Measurements from ENCODE around the gene PDZRN3. TPM values are rescaled to one million over a fixed set of nuclear protein-coding genes. Genes with fewer than 3 reads are reported as not detected.

PDZRN3 gene
- total RNA-seq, 1 experiment from 2014 or later, result 17.5 TPM

- Histone ChIP-seq H4K20me1 (ENCODE audit: insufficient read depth, low read depth, low read length) (no peaks in the 10 kb centered on the region), H3K4me3 (ENCODE audit: low read length) (no peak overlapping the region), H3K79me2 (ENCODE audit: low read length) (no peaks in the 10 kb centered on the region), H3K4me1 (ENCODE audit: low read length) (no peaks in the 10 kb centered on the region), H3K36me3 (ENCODE audit: insufficient read depth, low read length) (no peaks in the 10 kb centered on the region), H3K27me3 (ENCODE audit: low read length) (0 out of 2 replicates have a peak, but pooled peaks cover 2% of the 10 kb centered on the region), H3K9ac (ENCODE audit: low read length) (no peak overlapping the region), H3K4me2 (ENCODE audit: low read depth, low read length, poor library complexity, severe bottlenecking) (no peak overlapping the region), H2AFZ (ENCODE audit: low read length) (no peak overlapping the region), H3K27ac (ENCODE audit: low read length) (no peak overlapping the region), H3K9me3 (ENCODE audit: low read length) (no peaks in the 10 kb centered on the region), H3K9me2 (replicated peaks; ENCODE audit: insufficient read depth, low read length) (no peaks in the 10 kb centered on the region)
- no peak for DNase-seq
Observed at GRCh38 chr3:73535931-73536330, 88.8 kb downstream of the PDZRN3 start.

- Histone ChIP-seq H3K36me3 (ENCODE audit: insufficient read depth, low read length) (no peaks in the 10 kb centered on the region), H4K20me1 (ENCODE audit: insufficient read depth, low read depth, low read length) (no peaks in the 10 kb centered on the region)
Observed at GRCh38 chr3:73535137-73535536, 89.6 kb downstream of the PDZRN3 start.

GRCh38 chr3:73530022-73530396 lies 94.7 kb downstream of the PDZRN3 start:
- Histone ChIP-seq H3K9me2 (replicated peaks; ENCODE audit: insufficient read depth, low read length) (no peaks in the 10 kb centered on the region), H3K36me3 (ENCODE audit: insufficient read depth, low read length) (no peaks in the 10 kb centered on the region), H3K27ac (ENCODE audit: low read length) (no peak overlapping the region), H3K4me3 (ENCODE audit: low read length) (no peak overlapping the region), H3K9ac (ENCODE audit: low read length) (no peak overlapping the region), H3K27me3 (ENCODE audit: low read length) (no peaks in the 10 kb centered on the region), H4K20me1 (ENCODE audit: insufficient read depth, low read depth, low read length) (no peaks in the 10 kb centered on the region), H3K4me1 (ENCODE audit: low read length) (peaks cover 3% of the 10 kb centered on the region; the same call in 1 of the 2 replicates), H3K4me2 (ENCODE audit: low read depth, low read length, poor library complexity, severe bottlenecking) (no peak overlapping the region), H3K9me3 (ENCODE audit: low read length) (no peaks in the 10 kb centered on the region), H2AFZ (ENCODE audit: low read length) (no peak overlapping the region), H3K79me2 (ENCODE audit: low read length) (no peaks in the 10 kb centered on the region)
- no peak for DNase-seq

More at GRCh38 chr3:73535137-73535536, 89.6 kb downstream of the PDZRN3 start:
- Histone ChIP-seq H2AFZ (ENCODE audit: low read length) (no peak overlapping the region), H3K9me3 (ENCODE audit: low read length) (no peaks in the 10 kb centered on the region), H3K9me2 (replicated peaks; ENCODE audit: insufficient read depth, low read length) (no peaks in the 10 kb centered on the region), H3K27me3 (ENCODE audit: low read length) (0 out of 2 replicates have a peak, but pooled peaks cover 2% of the 10 kb centered on the region), H3K79me2 (ENCODE audit: low read length) (no peaks in the 10 kb centered on the region), H3K9ac (ENCODE audit: low read length) (no peak overlapping the region), H3K27ac (ENCODE audit: low read length) (no peak overlapping the region), H3K4me3 (ENCODE audit: low read length) (no peak overlapping the region), H3K4me1 (ENCODE audit: low read length) (no peaks in the 10 kb centered on the region), H3K4me2 (ENCODE audit: low read depth, low read length, poor library complexity, severe bottlenecking) (no peak overlapping the region)
- DNase-seq, result no peak

- H3K9ac ChIP-seq (ENCODE audit: low read length), result no peak overlapping the region
- no peak for DNase-seq
- no peak overlapping the region for H2AFZ ChIP-seq (ENCODE audit: low read length)
- no peaks in the 10 kb centered on the region for H4K20me1 ChIP-seq (ENCODE audit: insufficient read depth, low read depth, low read length)
- H3K4me3 ChIP-seq (ENCODE audit: low read length), result no peak overlapping the region
- no peaks in the 10 kb centered on the region for H3K36me3 ChIP-seq (ENCODE audit: insufficient read depth, low read length)
- no peaks in the 10 kb centered on the region for H3K27me3 ChIP-seq (ENCODE audit: low read length)
- no peaks in the 10 kb centered on the region for H3K9me3 ChIP-seq (ENCODE audit: low read length)
- H3K9me2 ChIP-seq (replicated peaks; ENCODE audit: insufficient read depth, low read length), result no peaks in the 10 kb centered on the region
- H3K4me1 ChIP-seq (ENCODE audit: low read length), result peaks cover 3% of the 10 kb centered on the region; the same call in 1 of the 2 replicates
- no peak overlapping the region for H3K27ac ChIP-seq (ENCODE audit: low read length)
- H3K79me2 ChIP-seq (ENCODE audit: low read length), result no peaks in the 10 kb centered on the region
- H3K4me2 ChIP-seq (ENCODE audit: low read depth, low read length, poor library complexity, severe bottlenecking), result no peak overlapping the region
Observed at GRCh38 chr3:73529308-73530021, 95.3 kb downstream of the PDZRN3 start.

GRCh38 chr3:73525591-73525990 lies 99.2 kb downstream of the PDZRN3 start:
- DNase-seq, result no peak
- H3K79me2 ChIP-seq (ENCODE audit: low read length), result no peaks in the 10 kb centered on the region
- H3K4me3 ChIP-seq (ENCODE audit: low read length), result no peak overlapping the region

GRCh38 chr3:73523661-73524060 lies 101.1 kb downstream of the PDZRN3 start:
- Histone ChIP-seq H3K9me2 (replicated peaks; ENCODE audit: insufficient read depth, low read length) (no peaks in the 10 kb centered on the region), H3K79me2 (ENCODE audit: low read length) (no peaks in the 10 kb centered on the region), H3K27ac (ENCODE audit: low read length) (no peak overlapping the region), H3K27me3 (ENCODE audit: low read length) (no peaks in the 10 kb centered on the region), H3K4me3 (ENCODE audit: low read length) (no peak overlapping the region), H4K20me1 (ENCODE audit: insufficient read depth, low read depth, low read length) (no peaks in the 10 kb centered on the region), H3K4me2 (ENCODE audit: low read depth, low read length, poor library complexity, severe bottlenecking) (no peak overlapping the region), H3K9me3 (ENCODE audit: low read length) (no peaks in the 10 kb centered on the region), H3K9ac (ENCODE audit: low read length) (no peak overlapping the region), H3K4me1 (ENCODE audit: low read length) (no peaks in the 10 kb centered on the region), H2AFZ (ENCODE audit: low read length) (no peak overlapping the region), H3K36me3 (ENCODE audit: insufficient read depth, low read length) (no peaks in the 10 kb centered on the region)
- no peak for DNase-seq

More at GRCh38 chr3:73525591-73525990, 99.2 kb downstream of the PDZRN3 start:
- Histone ChIP-seq H3K36me3 (ENCODE audit: insufficient read depth, low read length) (no peaks in the 10 kb centered on the region), H3K9me2 (replicated peaks; ENCODE audit: insufficient read depth, low read length) (no peaks in the 10 kb centered on the region), H3K27ac (ENCODE audit: low read length) (no peak overlapping the region), H3K4me2 (ENCODE audit: low read depth, low read length, poor library complexity, severe bottlenecking) (no peak overlapping the region), H2AFZ (ENCODE audit: low read length) (no peak overlapping the region), H4K20me1 (ENCODE audit: insufficient read depth, low read depth, low read length) (no peaks in the 10 kb centered on the region), H3K27me3 (ENCODE audit: low read length) (no peaks in the 10 kb centered on the region), H3K4me1 (ENCODE audit: low read length) (peaks cover 3% of the 10 kb centered on the region; the same call in 1 of the 2 replicates), H3K9me3 (ENCODE audit: low read length) (no peaks in the 10 kb centered on the region), H3K9ac (ENCODE audit: low read length) (no peak overlapping the region)

- no peak overlapping the region for H3K9ac ChIP-seq (ENCODE audit: low read length)
- DNase-seq, result no peak
- H4K20me1 ChIP-seq (ENCODE audit: insufficient read depth, low read depth, low read length), result no peaks in the 10 kb centered on the region
- no peaks in the 10 kb centered on the region for H3K4me1 ChIP-seq (ENCODE audit: low read length)
- H3K27me3 ChIP-seq (ENCODE audit: low read length), result no peaks in the 10 kb centered on the region
- no peaks in the 10 kb centered on the region for H3K79me2 ChIP-seq (ENCODE audit: low read length)
- H3K4me3 ChIP-seq (ENCODE audit: low read length), result no peak overlapping the region
- no peak overlapping the region for H3K4me2 ChIP-seq (ENCODE audit: low read depth, low read length, poor library complexity, severe bottlenecking)
- no peaks in the 10 kb centered on the region for H3K36me3 ChIP-seq (ENCODE audit: insufficient read depth, low read length)
- no peaks in the 10 kb centered on the region for H3K9me3 ChIP-seq (ENCODE audit: low read length)
- H2AFZ ChIP-seq (ENCODE audit: low read length), result no peak overlapping the region
- H3K9me2 ChIP-seq (replicated peaks; ENCODE audit: insufficient read depth, low read length), result no peaks in the 10 kb centered on the region
- H3K27ac ChIP-seq (ENCODE audit: low read length), result no peak overlapping the region
Observed at GRCh38 chr3:73521734-73522336, 102.9 kb downstream of the PDZRN3 start.

- H3K4me3 ChIP-seq (ENCODE audit: low read length), result no peak overlapping the region
Observed at GRCh38 chr3:73520931-73521461, 103.7 kb downstream of the PDZRN3 start.

More at GRCh38 chr3:73520931-73521461, 103.7 kb downstream of the PDZRN3 start:
- Histone ChIP-seq H3K27me3 (ENCODE audit: low read length) (no peaks in the 10 kb centered on the region), H2AFZ (ENCODE audit: low read length) (no peak overlapping the region), H3K4me1 (ENCODE audit: low read length) (no peaks in the 10 kb centered on the region), H3K9ac (ENCODE audit: low read length) (no peak overlapping the region), H4K20me1 (ENCODE audit: insufficient read depth, low read depth, low read length) (no peaks in the 10 kb centered on the region), H3K27ac (ENCODE audit: low read length) (no peak overlapping the region), H3K36me3 (ENCODE audit: insufficient read depth, low read length) (no peaks in the 10 kb centered on the region), H3K79me2 (ENCODE audit: low read length) (no peaks in the 10 kb centered on the region), H3K9me2 (replicated peaks; ENCODE audit: insufficient read depth, low read length) (no peaks in the 10 kb centered on the region), H3K9me3 (ENCODE audit: low read length) (no peaks in the 10 kb centered on the region), H3K4me2 (ENCODE audit: low read depth, low read length, poor library complexity, severe bottlenecking) (no peak overlapping the region)
- no peak for DNase-seq

Measured in Karpas-422 (cell line).